IPS-NIHi7 (cell line): ENCODE data around the gene PPIP5K2.
A peak's percentile ranks its signal among the peaks of the same experiment; 100 is the strongest.
"Not testable (repeated sequence)": the region's sequence is repeated elsewhere in the genome, so short reads cannot be mapped to it uniquely, and the experiment has no call there.

Experiments used
- DNase-seq: peaks from one replicate; pipeline ENCODE4 v3.0.0; 2012; ENCODE audit warnings: mixed read lengths; ENCODE audit errors: extremely low spot score

Gene PPIP5K2

DNA sequence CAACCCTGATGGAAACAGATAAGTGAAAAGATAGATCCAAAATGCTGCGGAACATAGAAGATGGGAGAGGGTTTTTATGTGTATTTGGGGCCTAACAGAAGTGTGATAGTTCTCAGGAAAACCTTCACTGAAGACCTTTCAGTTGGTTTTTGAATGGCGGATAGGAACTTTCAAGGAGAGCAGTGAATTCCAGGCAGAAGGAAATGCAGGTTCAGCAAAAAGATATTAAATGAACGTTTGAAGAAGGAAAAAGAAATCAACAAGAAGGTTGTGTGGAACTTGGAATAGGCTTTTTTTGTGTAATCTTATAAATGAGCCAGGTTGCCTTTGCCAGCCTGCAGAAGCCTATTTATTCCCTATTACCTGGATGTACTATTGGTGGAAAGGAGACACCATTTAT is 2.1 kb downstream of the PPIP5K2 start:
- no peak for DNase-seq

DNA sequence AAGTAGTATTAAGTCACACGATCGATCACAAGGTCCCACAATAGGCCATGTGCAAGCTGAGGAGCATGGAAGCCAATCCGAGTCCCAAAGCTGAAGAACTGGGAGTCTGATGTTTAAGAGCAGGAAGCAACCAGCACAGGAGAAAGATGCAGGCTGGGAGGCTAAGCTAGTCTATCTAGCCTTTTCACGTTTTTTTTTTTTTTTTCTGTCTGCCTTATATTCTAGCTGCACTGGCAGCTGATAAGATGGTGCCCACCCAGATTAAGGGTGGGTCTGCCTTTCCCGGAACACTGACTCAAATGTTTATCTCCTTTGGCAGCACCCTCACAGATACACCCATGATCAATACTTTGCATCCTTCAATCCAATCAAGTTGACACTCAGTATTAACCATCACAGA is 6.5 kb downstream of the PPIP5K2 start:
- no peak for DNase-seq

DNA sequence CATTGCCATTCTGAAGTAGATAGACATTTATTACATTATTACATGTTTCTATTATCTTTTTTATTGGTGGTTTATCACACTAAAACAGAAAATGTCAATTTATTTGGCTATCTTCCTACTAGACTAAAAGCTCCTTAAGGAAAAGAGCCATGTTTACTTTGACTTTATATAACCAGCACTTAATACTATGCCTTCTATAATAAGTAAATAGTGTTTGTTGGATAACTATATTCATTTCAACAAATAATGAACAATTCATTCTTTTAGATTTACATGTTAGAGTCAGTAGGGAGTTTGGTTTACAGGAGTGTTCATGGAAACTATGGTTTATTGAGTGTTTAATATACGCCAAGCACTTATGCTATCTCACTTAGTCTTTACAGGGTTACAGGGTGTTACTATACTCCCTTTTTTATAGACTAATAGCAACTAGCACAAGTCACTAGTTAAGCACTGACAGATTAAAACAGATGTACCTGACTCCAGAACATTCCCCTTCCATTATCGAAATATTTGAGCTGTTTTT is 7.3 kb downstream of the PPIP5K2 start:
- no peak for DNase-seq

DNA sequence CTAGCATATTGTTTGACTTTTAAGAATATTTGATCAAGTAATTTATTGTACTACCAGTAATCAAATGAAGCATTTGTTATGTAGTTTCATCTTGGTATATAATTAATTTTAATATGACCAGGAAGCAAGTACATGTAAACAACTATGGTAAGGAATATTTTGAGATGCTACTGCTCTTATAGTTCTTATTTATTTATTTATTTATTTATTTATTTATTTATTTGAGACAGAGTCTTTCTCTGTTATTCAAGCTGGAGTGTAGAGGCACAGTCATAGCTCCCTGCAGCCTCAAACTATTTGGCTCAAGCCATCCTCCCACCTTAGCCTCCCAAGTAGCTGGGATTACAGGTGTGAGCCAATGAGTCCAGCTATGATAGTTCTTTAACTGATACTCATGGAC is 8.1 kb downstream of the PPIP5K2 start:
- DNase-seq, result no peak

DNA sequence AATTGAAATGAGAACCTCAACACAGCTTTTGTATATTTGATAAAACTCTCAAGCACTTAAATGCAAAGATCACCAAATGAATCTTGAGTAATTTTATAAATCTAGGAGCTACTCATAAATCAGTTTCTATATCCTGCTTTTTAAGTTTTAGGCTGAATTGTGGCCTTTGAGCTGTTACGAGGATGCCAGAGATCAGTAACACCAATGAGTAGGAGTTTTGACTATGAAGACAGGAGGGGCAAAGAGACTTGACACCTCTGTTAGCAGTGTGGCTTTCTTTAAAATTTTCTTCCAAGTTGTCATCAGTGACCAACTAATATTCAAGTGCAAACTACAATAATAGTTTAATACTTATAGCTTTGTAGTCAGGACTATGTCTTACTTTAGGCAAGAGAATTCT is 12.6 kb downstream of the PPIP5K2 start:
- DNase-seq, result no peak

DNA sequence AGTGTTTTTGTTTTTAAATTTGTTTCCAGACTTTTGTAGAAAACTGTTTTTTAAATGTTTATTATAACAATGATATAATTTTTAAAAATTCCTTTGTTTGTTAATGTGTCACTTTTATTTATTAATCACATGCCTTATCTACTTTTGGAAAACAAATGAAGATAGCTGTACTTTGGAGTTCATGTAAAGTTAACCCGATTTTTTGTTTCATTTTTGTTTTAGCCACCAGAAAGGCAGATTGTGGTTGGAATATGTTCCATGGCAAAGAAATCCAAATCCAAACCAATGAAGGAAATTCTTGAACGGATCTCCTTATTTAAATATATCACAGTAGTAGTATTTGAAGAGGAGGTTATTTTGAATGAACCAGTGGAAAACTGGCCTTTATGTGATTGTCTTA is 13.1 kb downstream of the PPIP5K2 start:
- no peak for DNase-seq

DNA sequence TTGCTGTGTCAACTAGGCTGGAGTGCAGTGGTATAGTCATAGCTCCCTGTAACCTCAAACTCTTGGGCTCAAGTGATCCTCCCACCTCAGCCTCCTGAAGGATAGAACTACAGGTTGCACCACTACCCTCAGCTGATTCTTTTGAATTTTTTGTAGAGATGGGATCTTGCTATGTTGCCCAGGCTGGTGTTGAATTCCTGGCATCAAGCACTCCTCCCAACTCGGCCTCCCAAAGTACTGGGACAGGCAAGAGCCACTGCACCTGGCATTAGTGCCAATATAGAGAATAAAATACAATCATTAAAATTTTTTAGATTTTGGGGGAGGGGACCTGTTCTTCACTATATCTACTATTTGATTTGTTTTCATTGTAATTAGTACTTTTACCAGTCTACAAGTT is 15.4 kb downstream of the PPIP5K2 start:
- no peak for DNase-seq

DNA sequence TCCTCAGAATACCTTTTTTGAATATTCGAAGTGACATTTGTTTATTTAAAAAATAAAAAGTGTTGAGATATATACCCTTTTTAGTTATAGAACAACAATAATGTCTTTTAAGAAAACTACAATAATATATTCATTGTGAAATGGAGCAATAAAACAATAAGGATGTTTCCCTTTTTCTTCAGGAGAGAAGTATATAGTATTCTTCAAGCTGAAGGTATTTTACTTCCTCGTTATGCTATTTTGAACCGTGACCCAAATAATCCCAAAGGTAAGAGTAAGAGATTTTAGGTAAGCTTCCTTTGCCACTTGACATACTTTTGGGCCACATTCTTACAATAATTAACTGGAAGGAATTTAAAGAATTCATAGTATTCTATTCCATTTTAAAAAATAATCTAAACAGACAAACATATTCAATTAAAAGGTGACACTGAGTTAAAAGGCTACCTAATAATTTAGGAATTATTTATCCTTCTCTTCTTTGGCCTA is 18.1 kb downstream of the PPIP5K2 start:
- DNase-seq, result no peak

DNA sequence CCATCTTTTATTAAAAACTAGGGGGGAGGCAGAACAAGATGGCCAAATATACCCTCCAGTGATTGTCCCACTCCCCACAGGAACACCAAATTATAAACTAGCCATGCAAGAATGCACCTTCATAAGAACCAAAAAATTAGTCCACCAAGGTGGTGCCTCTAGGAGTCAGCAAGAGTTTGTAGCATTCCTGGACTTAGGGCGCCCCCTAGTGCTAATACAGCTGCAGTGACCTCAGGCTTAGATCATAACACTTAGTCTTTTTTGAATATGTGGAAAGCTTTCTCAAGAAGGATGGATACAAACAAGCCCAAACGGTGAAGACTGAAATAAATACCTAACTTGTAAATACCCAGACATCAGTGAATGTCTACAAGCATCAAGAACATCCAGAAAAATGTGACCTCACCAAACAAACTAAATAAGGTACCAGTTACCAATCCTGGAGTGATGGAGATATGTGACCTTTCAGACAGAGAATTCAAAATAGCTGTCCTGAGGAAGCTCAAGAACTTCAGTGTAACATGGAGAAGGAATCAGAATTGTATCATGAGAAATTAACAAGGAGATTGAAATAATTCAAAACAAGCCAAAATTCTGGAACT is 19.3 kb downstream of the PPIP5K2 start:
- DNase-seq, result peak; percentile 75

DNA sequence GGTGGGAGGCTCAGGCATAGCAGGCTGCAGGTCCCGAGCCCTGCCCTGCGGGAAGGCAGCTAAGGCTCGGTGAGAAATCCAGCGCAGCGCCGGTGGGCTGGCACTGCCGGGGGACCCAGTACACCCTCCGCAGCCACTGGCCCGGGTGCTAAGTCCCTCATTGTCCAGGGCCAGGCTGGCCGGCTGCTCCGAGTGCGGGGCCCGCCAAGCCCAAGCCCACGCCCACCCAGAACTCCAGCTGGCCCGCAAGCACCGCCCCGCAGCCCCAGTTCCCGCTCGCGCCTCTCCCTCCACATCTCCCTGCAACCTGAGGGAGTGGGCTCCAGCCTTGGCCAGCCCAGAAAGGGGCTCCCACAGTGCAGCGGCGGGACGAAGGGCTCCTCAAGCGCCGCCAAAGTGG is 22.0 kb downstream of the PPIP5K2 start:
- DNase-seq, result not testable (repeated sequence)

DNA sequence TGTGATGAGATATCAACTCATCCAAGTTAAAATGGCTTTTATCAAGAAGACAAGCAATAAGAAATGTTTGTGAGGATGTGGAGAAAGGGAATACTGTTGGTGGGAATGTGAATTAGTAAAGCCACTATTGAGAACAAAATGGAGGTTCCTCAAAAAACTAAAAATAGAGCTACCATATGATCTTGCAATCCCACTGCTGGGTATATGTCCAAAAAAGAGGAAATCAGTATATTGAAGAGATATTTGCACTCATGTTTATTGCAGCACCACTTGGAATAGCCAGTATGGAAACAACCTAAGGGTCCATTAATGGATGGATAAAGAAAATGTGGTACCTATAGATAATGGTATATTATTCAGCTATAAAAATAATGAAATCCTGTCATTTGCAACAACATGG is 25.1 kb downstream of the PPIP5K2 start:
- DNase-seq, result no peak

DNA sequence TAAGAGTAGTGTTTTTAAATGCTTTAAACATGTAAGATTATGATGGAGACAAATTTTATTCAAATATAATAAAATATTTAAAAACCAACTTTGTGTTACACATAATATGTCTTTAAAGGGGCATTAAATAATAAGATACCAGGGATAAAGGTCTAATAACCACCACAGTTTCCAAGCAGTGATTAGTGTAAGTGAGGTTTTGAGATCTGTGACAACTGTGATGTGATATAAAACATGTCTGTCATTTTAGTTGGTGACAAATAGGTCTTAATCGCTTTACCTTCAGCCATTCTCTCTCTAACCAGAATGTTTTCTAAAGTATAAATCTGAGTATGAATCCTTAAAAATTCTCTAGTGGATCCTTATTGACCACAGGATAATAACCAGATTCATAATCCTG is 28.1 kb downstream of the PPIP5K2 start:
- no peak for DNase-seq

DNA sequence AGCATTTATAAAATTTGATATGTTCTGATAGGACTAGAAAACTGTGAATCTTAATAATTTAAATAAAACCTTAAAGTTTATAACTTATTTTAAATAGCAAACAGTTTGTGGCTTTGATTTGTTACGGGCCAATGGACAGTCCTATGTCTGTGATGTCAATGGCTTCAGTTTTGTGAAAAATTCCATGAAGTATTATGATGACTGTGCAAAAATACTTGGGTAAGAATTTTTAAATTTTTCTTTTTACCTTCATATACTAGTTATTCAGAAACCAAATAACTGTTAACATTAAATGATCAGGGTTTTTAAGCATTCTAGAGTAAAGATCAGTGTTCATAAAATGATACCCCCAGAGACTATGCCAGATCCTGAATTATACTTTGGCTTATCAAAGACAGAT is 31.1 kb downstream of the PPIP5K2 start:
- DNase-seq, result no peak

DNA sequence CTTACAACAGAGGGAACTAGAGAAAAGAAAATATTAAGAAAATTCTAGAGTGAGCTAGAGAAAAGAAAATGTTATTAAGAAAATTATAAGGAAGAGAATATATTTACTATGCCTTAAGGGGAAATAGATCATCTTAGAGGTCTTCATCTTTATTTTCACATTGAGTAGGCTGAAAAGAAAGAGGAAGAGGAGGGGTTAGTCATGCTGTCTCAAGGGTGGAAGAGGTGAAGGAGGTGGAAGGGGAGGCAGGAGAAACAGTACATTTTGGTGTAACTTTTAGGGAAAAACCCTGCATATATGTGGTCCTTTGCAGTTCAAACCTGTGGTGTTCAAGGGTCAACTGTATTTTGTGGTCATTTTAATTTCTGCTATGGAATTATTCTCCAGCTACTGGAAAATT is 46.6 kb downstream of the PPIP5K2 start:
- DNase-seq, result no peak

DNA sequence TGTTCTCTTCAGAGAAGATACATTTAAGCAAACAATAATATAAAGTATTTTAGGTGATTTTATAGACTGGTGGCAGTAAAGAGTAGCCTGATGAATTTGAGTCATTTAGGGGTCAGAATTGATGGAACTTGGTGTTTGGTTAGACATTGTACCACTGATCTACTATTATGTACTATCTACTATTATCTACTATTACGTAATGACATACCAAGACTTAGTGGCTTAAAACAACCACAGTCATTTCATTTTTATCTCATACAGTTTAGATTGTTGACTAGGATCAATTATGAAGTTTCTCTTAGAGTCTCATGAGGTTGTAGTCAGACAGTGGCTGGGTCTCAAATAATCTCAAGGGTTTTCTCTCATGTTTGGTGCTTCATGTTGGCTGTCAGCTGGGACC is 54.0 kb downstream of the PPIP5K2 start:
- no peak for DNase-seq

DNA sequence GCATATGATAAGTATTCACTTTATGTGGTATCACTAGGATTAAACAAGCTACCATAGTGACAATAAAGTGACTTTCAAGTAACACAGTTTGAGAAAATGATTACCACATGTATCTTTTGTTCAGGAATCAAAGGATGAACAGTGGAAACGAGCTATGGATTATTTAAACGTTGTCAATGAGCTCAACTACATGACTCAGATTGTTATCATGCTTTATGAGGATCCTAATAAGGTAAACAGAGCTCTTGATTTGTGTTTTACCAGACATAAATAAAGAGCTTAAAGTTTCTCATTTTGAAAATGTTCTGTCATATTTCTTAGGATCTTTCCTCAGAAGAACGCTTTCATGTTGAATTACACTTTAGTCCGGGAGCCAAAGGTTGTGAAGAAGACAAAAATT is 57.4 kb downstream of the PPIP5K2 start:
- DNase-seq, result no peak

DNA sequence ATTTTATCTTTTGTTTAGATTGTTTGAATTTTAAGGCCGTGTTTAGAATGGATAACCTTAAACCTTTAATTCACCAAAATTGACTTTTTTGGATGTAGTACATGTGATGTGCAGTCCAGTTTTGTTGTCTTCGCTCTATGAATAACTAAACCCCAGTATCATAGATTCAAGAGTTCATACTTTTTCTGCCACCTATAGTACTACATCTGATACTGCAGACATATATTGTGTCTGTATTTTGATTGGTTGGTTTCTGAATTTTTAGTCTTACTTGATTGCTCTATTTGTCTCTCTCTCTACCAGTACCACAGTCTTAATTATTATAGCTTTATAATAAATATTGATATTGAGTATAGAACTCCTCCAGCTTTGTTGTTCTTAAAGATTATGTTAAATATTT is 58.1 kb downstream of the PPIP5K2 start:
- no peak for DNase-seq

DNA sequence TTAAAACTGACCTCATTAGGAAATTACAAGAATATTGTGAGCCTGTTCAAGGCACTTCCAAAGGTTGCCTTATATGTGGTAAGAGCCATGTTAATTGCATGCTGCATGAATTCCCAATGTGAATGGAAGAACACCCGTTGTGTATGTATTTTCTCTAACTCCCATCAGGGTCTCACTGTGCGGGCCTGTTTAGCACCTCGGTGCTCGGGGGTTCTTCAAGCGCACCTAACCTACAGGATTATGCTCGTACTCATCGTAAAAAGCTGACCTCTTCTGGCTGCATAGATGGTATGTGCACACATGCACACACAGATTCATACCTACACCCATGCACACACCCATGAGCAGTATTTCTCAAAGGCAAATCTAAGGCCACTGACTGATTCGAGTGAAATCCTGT is 66.1 kb downstream of the PPIP5K2 start:
- no peak for DNase-seq

DNA sequence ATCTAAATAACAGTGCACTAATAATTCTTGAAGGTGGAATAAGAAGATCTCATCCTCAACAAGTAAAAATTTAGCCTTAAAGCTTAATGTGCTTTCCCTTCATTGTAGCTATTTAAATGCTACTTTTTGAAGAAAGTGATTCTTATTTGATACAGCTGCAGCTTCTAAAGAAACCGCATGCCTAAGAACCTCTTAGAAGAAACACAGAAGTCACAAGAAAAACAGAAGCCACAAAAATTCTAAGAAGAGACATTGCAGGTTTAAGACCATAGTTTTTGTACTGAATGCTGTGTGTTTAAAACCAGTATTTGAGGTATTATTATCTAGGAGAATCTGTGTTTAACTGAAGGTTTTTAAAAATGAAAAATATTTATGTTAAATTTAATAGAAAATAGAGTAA is 68.3 kb downstream of the PPIP5K2 start:
- DNase-seq, result no peak

DNA sequence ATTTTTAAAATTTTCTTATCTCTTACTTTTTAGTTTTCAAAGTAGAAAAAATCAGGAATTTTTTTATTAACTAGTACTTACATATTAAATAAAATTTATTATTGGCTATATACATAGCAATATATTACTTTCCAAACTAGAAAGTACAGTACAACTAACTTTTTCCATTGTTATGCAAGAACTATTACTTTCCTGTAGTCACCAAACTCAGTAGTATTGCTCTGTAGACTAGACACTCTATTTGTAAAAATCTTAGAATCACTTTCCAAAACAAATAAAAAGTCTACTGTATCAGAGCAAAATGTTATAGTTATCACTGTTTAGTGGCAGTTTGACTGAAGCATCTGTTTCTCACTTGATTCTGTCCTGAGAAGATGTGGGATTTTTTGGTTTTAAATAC is 83.1 kb downstream of the PPIP5K2 start:
- DNase-seq, result no peak

DNA sequence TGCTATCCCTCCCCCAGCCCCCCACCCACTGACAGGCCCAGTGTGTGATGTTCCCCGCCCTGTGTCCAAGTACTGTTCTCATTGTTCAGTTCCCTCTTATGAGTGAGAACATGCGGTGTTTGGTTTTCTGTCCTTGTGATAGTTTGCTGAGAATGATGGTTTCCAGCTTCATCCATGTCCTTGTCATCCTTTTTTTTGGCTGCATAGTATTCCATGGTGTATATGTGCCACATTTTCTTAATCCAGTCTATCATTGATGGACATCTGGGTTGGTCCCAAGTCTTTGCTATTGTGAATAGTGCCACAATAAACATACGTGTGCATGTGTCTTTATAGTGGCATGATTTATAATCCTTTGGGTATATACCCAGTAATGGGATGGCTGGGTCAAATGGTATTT is 84.9 kb downstream of the PPIP5K2 start:
- not testable (repeated sequence) for DNase-seq

DNA sequence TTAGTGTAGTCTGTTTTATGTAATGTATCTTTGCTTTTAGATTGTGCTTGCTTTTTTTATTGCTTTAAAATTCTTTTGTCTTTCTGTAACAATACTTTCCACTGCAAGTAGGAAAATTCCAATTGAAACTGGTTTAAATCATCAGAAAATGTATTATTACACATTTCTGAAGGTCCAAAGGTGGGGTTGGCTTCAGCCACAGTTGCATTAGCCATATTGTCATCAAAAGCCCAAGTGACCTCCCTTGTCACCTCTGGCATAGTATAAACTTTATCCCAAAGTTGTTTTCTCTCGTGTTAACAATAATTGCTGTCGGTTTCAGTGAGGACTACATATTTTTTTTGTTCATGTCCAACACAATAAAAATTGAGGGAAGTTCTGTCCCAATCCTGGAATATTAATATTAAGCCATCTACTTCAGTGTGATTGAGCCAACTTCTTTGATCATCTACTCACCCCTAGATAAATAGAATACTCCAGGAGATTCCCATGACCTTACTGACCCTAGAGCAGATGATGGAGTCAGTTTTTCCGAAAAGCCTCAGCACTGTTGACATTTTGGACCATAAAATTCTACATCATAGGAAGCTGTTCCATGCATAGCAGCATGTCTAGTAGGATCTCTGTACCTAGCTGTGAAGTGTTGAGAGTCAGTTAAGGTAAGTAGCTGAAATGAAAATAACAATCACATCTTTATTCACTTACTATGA is 86.0 kb downstream of the PPIP5K2 start:
- DNase-seq, result no peak

DNA sequence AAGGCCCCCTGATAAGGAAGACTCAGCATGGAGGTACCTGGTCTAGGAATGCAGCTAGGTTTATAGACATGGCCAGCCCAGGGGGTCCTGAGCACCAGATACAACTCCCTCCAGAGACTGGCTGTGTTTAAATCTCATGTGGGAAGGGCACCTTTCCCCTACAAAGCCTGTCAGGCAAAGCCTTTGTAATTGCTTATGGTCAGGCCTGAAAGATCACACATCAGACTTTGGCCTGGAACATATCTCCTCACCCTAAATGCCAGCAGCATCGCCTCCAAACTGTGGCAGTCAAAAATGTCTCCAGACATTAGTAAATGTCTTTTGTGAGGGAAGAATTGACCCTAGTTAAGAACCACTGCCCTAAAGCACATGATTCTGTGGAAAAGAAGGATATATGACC is 86.9 kb downstream of the PPIP5K2 start:
- DNase-seq, result no peak

DNA sequence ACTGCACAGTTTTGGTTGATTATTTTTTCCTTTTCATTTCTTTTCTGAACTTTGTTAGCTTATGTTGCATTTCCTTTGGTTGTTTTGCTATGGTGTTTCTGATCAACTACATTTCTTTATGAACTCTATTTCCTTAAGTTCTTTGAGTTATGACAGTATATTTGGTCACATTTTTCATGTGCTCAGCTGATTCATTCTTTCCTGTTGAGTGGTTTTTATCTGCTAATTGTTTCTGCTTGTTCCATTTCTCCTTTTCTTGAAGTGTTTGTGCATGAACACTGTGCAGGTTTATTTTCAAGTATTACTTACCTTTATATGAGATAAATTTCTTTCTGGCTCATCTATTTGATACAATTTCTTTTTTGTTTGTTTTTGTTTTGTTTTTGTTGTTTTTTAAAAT is 87.6 kb downstream of the PPIP5K2 start:
- no peak for DNase-seq
